ENCODE data around the gene POLH.

POLH gene

DNA sequence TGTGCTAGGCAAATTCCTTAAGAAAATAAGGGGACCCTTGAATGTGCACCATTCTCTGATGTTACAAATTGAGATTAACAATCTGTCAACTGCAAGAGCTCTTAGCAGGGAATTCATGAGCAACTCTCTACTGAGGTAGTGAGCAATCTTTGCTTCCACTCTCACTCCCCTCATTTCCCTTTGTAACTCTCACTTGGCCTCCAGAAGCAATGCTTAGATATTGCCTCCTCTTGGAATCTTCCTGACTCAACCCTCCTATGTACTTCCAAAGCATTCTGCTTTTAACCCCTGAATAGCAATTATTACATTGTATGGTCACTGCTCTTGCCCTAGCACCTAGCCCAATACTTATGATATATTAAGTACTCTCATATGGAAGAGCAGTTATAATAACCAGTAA lies 16.7 kb upstream of the POLH start:
- H3K4me3 ChIP-seq (ENCODE audit: low read depth, low read length), result no peak overlapping the region
- TF ChIP-seq CTCF (IDR thresholded peaks at IDR 0.05; ENCODE audit: borderline replicate concordance, insufficient read depth, low read depth, low read length), result no peak

GRCh38 chr6:43570876-43571441 lies 5.0 kb upstream of the POLH start:
- TF ChIP-seq CTCF (IDR thresholded peaks at IDR 0.05; ENCODE audit: borderline replicate concordance, insufficient read depth, low read depth, low read length), result no peak
- no peak overlapping the region for H3K4me3 ChIP-seq (ENCODE audit: low read depth, low read length)

DNA sequence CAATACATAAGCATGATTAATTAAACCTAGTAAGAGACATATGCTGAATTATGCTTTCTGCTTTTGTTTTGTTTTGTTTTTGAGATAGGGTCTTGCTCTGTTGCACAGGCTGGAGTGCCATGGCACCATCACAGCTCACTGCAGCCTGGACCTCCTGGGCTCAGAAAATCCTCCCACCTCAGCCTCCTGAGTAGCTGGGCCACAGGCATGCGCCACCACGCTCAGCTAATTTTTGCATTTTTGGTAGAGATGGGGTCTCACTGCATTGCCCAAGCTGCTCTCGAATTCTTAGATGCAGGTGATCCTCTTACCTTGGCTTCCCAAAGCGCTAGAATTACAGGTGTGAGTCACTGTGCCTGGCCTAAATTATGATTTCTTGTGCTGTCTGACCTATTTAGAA lies 4.0 kb upstream of the POLH start:
- no peak for TF ChIP-seq CTCF (IDR thresholded peaks at IDR 0.05; ENCODE audit: borderline replicate concordance, insufficient read depth, low read depth, low read length)

DNA sequence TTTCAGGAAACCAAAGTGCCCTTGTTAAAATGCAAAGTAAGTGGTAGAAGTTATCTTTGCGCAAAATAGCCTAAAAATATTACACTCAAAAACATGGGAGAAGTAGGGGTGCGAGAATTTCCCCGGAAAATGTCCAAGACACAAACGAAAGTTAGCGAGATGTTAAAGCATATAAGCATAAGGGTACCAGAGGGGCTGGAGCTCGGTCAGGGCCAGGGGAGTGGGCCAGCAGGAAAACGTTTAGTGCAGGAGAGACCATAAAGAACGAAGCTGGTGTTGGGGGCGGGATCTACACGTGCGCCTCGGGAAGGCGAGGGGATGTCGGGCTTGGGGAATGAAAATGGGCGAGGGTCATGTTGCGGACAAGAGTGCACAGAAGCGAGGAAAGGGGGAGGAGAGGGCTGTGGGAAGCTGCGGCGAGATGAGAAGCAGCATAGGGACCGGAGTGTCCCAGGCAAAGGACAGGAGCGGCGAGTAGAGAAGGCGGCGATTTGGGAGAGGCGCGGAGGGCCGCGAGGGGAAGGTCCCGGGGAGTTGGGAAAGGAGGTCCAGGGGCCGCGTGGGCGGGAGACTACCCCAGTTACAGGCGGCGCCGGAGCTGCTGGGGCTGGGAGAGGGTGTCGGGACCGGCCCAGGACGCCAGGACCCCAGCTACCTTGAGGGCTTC lies 747 bp upstream of the POLH start:
- TF ChIP-seq CTCF (IDR thresholded peaks at IDR 0.05; ENCODE audit: borderline replicate concordance, insufficient read depth, low read depth, low read length), result no peak
- H3K4me3 ChIP-seq (ENCODE audit: low read depth, low read length), result peak overlapping the region; percentile 82

More for the DNA sequence above, 4.0 kb upstream of the POLH start:
- no peak overlapping the region for H3K4me3 ChIP-seq (ENCODE audit: low read depth, low read length)

DNA sequence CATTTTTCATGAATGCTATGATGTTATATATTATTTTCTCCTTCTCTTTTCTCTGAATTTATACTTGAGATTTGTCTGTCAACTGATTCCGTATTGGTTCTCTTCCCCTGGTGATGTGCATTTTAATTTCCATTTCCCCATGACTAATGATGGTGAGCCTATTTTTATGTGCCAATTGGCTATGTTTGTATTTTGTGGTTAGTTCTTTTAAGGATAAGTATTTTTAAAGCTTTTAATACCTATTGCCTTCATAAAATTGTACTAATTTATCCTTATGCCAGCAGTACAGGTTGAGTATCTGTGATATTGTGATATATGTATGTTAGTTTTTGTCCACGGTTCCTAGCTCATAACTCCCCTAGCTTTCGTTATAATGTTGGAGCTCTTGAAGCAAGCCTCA lies 2.8 kb downstream of the POLH start:
- no peak for TF ChIP-seq CTCF (IDR thresholded peaks at IDR 0.05; ENCODE audit: borderline replicate concordance, insufficient read depth, low read depth, low read length)
- no peak overlapping the region for H3K4me3 ChIP-seq (ENCODE audit: low read depth, low read length)

GRCh38 chr6:43579171-43579570 lies 3.2 kb downstream of the POLH start:
- no peak overlapping the region for H3K4me3 ChIP-seq (ENCODE audit: low read depth, low read length)
- no peak for TF ChIP-seq CTCF (IDR thresholded peaks at IDR 0.05; ENCODE audit: borderline replicate concordance, insufficient read depth, low read depth, low read length)

- no peak for TF ChIP-seq CTCF (IDR thresholded peaks at IDR 0.05; ENCODE audit: borderline replicate concordance, insufficient read depth, low read depth, low read length)
- no peak overlapping the region for H3K4me3 ChIP-seq (ENCODE audit: low read depth, low read length)
Measured at GRCh38 chr6:43582911-43583310, 6.9 kb downstream of the POLH start.
